HG02840 (cell line): ENCODE results near the gene SDCCAG8.

Experiments used
- ATAC-seq: cut with Tn5 transposase; IDR thresholded peaks from one replicate; pipeline ENCODE4 v1.9.1; 2021; ENCODE audit warnings: mild to moderate bottlenecking, moderate library complexity, moderate number of reproducible peaks; ENCODE audit not compliant: unreplicated experiment, low FRiP score

The SDCCAG8 gene

GRCh38 chr1:243525085-243525487 lies 269.2 kb downstream of the SDCCAG8 start:
- no peak for ATAC-seq

- no peak for ATAC-seq
Observed at GRCh38 chr1:243526180-243526579, 270.3 kb downstream of the SDCCAG8 start.

GRCh38 chr1:243528459-243529121 lies 272.7 kb downstream of the SDCCAG8 start:
- ATAC-seq, result no peak

GRCh38 chr1:243529512-243529911 lies 273.7 kb downstream of the SDCCAG8 start:
- no peak for ATAC-seq

GRCh38 chr1:243535014-243535413 lies 279.2 kb downstream of the SDCCAG8 start:
- ATAC-seq, result no peak

GRCh38 chr1:243539636-243540035 lies 283.8 kb downstream of the SDCCAG8 start:
- no peak for ATAC-seq

- ATAC-seq, result no peak
Observed at GRCh38 chr1:243542739-243543415, 287.0 kb downstream of the SDCCAG8 start.

- no peak for ATAC-seq
Observed at GRCh38 chr1:243543501-243543900, 287.7 kb downstream of the SDCCAG8 start.

GRCh38 chr1:243546457-243546856 lies 290.6 kb downstream of the SDCCAG8 start:
- no peak for ATAC-seq

- ATAC-seq, result no peak
Observed at GRCh38 chr1:243547891-243548290, 292.1 kb downstream of the SDCCAG8 start.

GRCh38 chr1:243548516-243548915 lies 292.7 kb downstream of the SDCCAG8 start:
- no peak for ATAC-seq

- ATAC-seq, result no peak
Observed at GRCh38 chr1:243549108-243549507, 293.3 kb downstream of the SDCCAG8 start.
